ENCODE results near the gene ITGB1BP1.

Gene ITGB1BP1

GRCh38 chr2:9424447-9425164, 1.3 kb upstream of the ITGB1BP1 start:
- no peak for DNase-seq (ENCODE audit: low read depth)

- DNase-seq (ENCODE audit: low read depth): no peak
These were observed 569 bp upstream of the ITGB1BP1 start for GRCh38 chr2:9423922-9424272.

GRCh38 chr2:9422321-9423099, 818 bp downstream of the ITGB1BP1 start:
- no peak for DNase-seq (ENCODE audit: low read depth)

GRCh38 chr2:9420495-9420894, 2.8 kb downstream of the ITGB1BP1 start:
- no peak for DNase-seq (ENCODE audit: low read depth)

- DNase-seq (ENCODE audit: low read depth): no peak
These were observed 3.8 kb downstream of the ITGB1BP1 start for GRCh38 chr2:9419541-9419940.

GRCh38 chr2:9418746-9419145, 4.6 kb downstream of the ITGB1BP1 start:
- DNase-seq (ENCODE audit: low read depth): no peak

GRCh38 chr2:9417725-9418124, 5.6 kb downstream of the ITGB1BP1 start:
- DNase-seq (ENCODE audit: low read depth): no peak

GRCh38 chr2:9416962-9417316, 6.4 kb downstream of the ITGB1BP1 start:
- DNase-seq (ENCODE audit: low read depth): no peak

- DNase-seq (ENCODE audit: low read depth): no peak
These were observed 6.9 kb downstream of the ITGB1BP1 start for GRCh38 chr2:9416267-9416961.

GRCh38 chr2:9415516-9416169, 7.7 kb downstream of the ITGB1BP1 start:
- no peak for DNase-seq (ENCODE audit: low read depth)

GRCh38 chr2:9412781-9413180, 10.5 kb downstream of the ITGB1BP1 start:
- DNase-seq (ENCODE audit: low read depth): no peak

GRCh38 chr2:9410108-9410507, 13.2 kb downstream of the ITGB1BP1 start:
- DNase-seq (ENCODE audit: low read depth): no peak

- no peak for DNase-seq (ENCODE audit: low read depth)
These were observed 14.6 kb downstream of the ITGB1BP1 start for GRCh38 chr2:9408641-9409151.

- DNase-seq (ENCODE audit: low read depth): no peak
These were observed 15.9 kb downstream of the ITGB1BP1 start for GRCh38 chr2:9407363-9407811.

GRCh38 chr2:9406529-9407362, 16.6 kb downstream of the ITGB1BP1 start:
- no peak for DNase-seq (ENCODE audit: low read depth)

- no peak for DNase-seq (ENCODE audit: low read depth)
These were observed 17.7 kb downstream of the ITGB1BP1 start for GRCh38 chr2:9405636-9406035.

GRCh38 chr2:9404451-9404850, 18.9 kb downstream of the ITGB1BP1 start:
- DNase-seq (ENCODE audit: low read depth): no peak

- DNase-seq (ENCODE audit: low read depth): no peak
These were observed 19.4 kb downstream of the ITGB1BP1 start for GRCh38 chr2:9403924-9404323.

GRCh38 chr2:9401646-9402371, 21.5 kb downstream of the ITGB1BP1 start:
- DNase-seq (ENCODE audit: low read depth): no peak

- DNase-seq (ENCODE audit: low read depth): no peak
These were observed 22.2 kb downstream of the ITGB1BP1 start for GRCh38 chr2:9401059-9401547.

All from non-pigmented ciliary epithelial cell (primary cell).